CD4-positive, alpha-beta T cell treated with Interleukin-17A for 1 hour (primary cell): ENCODE measurements around the gene UBE2E3.

ENCODE experiments used
- DNase-seq: peaks from one replicate; pipeline ENCODE4 v3.0.0-alpha.2; 2020

The UBE2E3 gene

GRCh38 chr2:180979749-180980105 lies 678 bp upstream of the UBE2E3 start:
- DNase-seq = no peak

GRCh38 chr2:180980943-180981911 lies 822 bp downstream of the UBE2E3 start:
- peak; percentile 33 for DNase-seq

- DNase-seq = peak; percentile 61
These were observed 3.2 kb downstream of the UBE2E3 start for GRCh38 chr2:180983468-180984242.

GRCh38 chr2:180985771-180986395 lies 5.5 kb downstream of the UBE2E3 start:
- no peak for DNase-seq

- DNase-seq = no peak
These were observed 6.7 kb downstream of the UBE2E3 start for GRCh38 chr2:180987146-180987545.

- DNase-seq = no peak
These were observed 9.9 kb downstream of the UBE2E3 start for GRCh38 chr2:180990337-180990736.

GRCh38 chr2:180990794-180991193 lies 10.4 kb downstream of the UBE2E3 start:
- DNase-seq = no peak

GRCh38 chr2:180991361-180991760 lies 11.0 kb downstream of the UBE2E3 start:
- no peak for DNase-seq

- no peak for DNase-seq
These were observed 11.4 kb downstream of the UBE2E3 start for GRCh38 chr2:180991820-180992219.

- no peak for DNase-seq
These were observed 12.6 kb downstream of the UBE2E3 start for GRCh38 chr2:180992994-180993393.

GRCh38 chr2:180999274-180999964 lies 19.0 kb downstream of the UBE2E3 start:
- no peak for DNase-seq

GRCh38 chr2:181004647-181005325 lies 24.4 kb downstream of the UBE2E3 start:
- DNase-seq = no peak

GRCh38 chr2:181005326-181005655 lies 24.9 kb downstream of the UBE2E3 start:
- DNase-seq = no peak

- no peak for DNase-seq
These were observed 25.4 kb downstream of the UBE2E3 start for GRCh38 chr2:181005809-181006208.

- DNase-seq = no peak
These were observed 26.9 kb downstream of the UBE2E3 start for GRCh38 chr2:181007086-181007837.

- DNase-seq = no peak
These were observed 28.0 kb downstream of the UBE2E3 start for GRCh38 chr2:181008407-181008806.

- no peak for DNase-seq
These were observed 40.9 kb downstream of the UBE2E3 start for GRCh38 chr2:181021199-181021789.

GRCh38 chr2:181022652-181023051 lies 42.2 kb downstream of the UBE2E3 start:
- DNase-seq = no peak

GRCh38 chr2:181025004-181025403 lies 44.6 kb downstream of the UBE2E3 start:
- no peak for DNase-seq

GRCh38 chr2:181036445-181036844 lies 56.0 kb downstream of the UBE2E3 start:
- DNase-seq = no peak
